K562 (cell line): ENCODE results near the gene CRYBG3. TPM values are rescaled to one million over a fixed set of nuclear protein-coding genes. Genes with fewer than 3 reads are reported as not detected.

Experiments
- ATAC-seq: fragments of 200-7000 bp; cut with Tn5 transposase; 3 replicates; pipeline ENCODE4 v1.9.1; 2020; ENCODE audit warnings: moderate library complexity
- BruUV-seq: library from RNA; stranded (reverse); fragments of 400-500 nt; replicated peaks from 2 replicates; lab custom pipeline; 2021; lab: Mats Ljungman, UMichigan
- CTCF ChIA-PET: fragments of 300-600 bp; formaldehyde crosslinking; extraction: SDS; loops from one replicate; lab custom pipeline; 2021; ENCODE audit warnings: low intra/inter-chr PET ratio; lab: Yijun Ruan, JAX
- POLR2A ChIA-PET: fragments of 300-600, 350-650 bp; sonication (Branson Sonifier 250); formaldehyde crosslinking; extraction: SDS; loops from one replicate; lab custom pipeline; 2021; ENCODE audit warnings: antibody characterized with exemption, inconsistent platforms; lab: Yijun Ruan, JAX
- DNase-seq, 4 experiments: peaks; one replicate each; pipeline versions ENCODE4 v3.0.0 to v3.0.0-alpha.2; 2011 to 2018; ENCODE audit warnings: low spot score in 3 of 4, mixed read lengths in 3 of 4; ENCODE audit errors: extremely low read depth in 1 of 4
- FAIRE-seq: peaks from 2 replicates; lab custom pipeline; 2011; peaks lifted over from hg19 to GRCh38; lab: Jason Lieb, UNC
- H2AFZ ChIP-seq: 2 replicates; pipeline ENCODE4 v1.6.0; 2011; ENCODE audit warnings: low read depth, low read length, control low read depth, inconsistent platforms
- H3K27ac ChIP-seq: fragments of 200-600 bp; 3 replicates; pipeline ENCODE4 v1.8.0; 2011; ENCODE audit warnings: low read depth, mild to moderate bottlenecking, control low read depth, inconsistent platforms, low read length, moderate library complexity, mixed read lengths; ENCODE audit errors: extremely low read depth
- H3K27me3 ChIP-seq, 2 experiments: fragments of 300-600 bp in 1 of 2; 2 replicates in 1 of 2; 3 replicates in 1 of 2; pipeline versions ENCODE4 v1.6.0 to v1.8.0; 2011; ENCODE audit warnings: inconsistent platforms in 2 of 2, low read length in 2 of 2, mild to moderate bottlenecking in 1 of 2, mixed read lengths in 1 of 2, moderate library complexity in 1 of 2; ENCODE audit not compliant: control insufficient read depth in 2 of 2, insufficient read depth in 2 of 2
- H3K36me3 ChIP-seq: fragments of 300-600 bp; 3 replicates; pipeline ENCODE4 v1.8.0; 2011; ENCODE audit warnings: mild to moderate bottlenecking, low read length, inconsistent platforms; ENCODE audit not compliant: control insufficient read depth, insufficient read depth
- H3K4me1 ChIP-seq, 2 experiments: fragments of 200-600 bp in 1 of 2; replicated peaks in 1 of 2; 2 replicates in 1 of 2; 3 replicates in 1 of 2; pipeline versions ENCODE4 v1.5.1 to v1.8.0; 2011; ENCODE audit warnings: inconsistent platforms in 2 of 2, low read length in 2 of 2, mild to moderate bottlenecking in 1 of 2, mixed read lengths in 1 of 2, moderate library complexity in 1 of 2; ENCODE audit not compliant: control insufficient read depth in 2 of 2, insufficient read depth in 2 of 2
- H3K4me2 ChIP-seq: 2 replicates; pipeline ENCODE4 v1.6.1; 2011; ENCODE audit warnings: low read length, control low read depth, inconsistent platforms, mixed read lengths; ENCODE audit not compliant: insufficient read depth
- H3K4me3 ChIP-seq: fragments of 200-600 bp; sonication (generic), shearing (Covaris generic); 2 replicates; pipeline ENCODE4 v1.5.1; 2016; ENCODE audit warnings: control low read depth, inconsistent platforms
- H3K79me2 ChIP-seq: fragments of 200-600 bp; 3 replicates; pipeline ENCODE4 v1.8.0; 2011; ENCODE audit warnings: low read length, inconsistent platforms; ENCODE audit not compliant: control insufficient read depth, insufficient read depth
- H3K9ac ChIP-seq, 2 experiments: 2 replicates each; pipeline versions ENCODE4 v1.6.0 to v1.6.1; 2011; ENCODE audit warnings: low read depth in 2 of 2, low read length in 2 of 2, control low read depth in 1 of 2, inconsistent platforms in 1 of 2, mild to moderate bottlenecking in 1 of 2, mixed read lengths in 1 of 2; ENCODE audit not compliant: insufficient read depth in 1 of 2
- H3K9me1 ChIP-seq: one replicate; pipeline ENCODE4 v1.6.0; 2011; ENCODE audit warnings: inconsistent platforms, mild to moderate bottlenecking, low read length, moderate library complexity; ENCODE audit not compliant: control insufficient read depth, insufficient read depth
- H3K9me3 ChIP-seq: replicated peaks from 2 replicates; pipeline ENCODE4 v1.5.1; 2011; ENCODE audit warnings: low read depth, low read length, inconsistent platforms; ENCODE audit not compliant: control insufficient read depth, insufficient read depth
- H4K20me1 ChIP-seq: replicated peaks from 2 replicates; pipeline ENCODE4 v1.6.1; 2011; ENCODE audit warnings: low read length, inconsistent platforms, mixed read lengths; ENCODE audit not compliant: control insufficient read depth, insufficient read depth
- CEBPG ChIP-seq, 3 experiments: fragments of 200-800 bp in 1 of 3; sonication (Bioruptor generic) in 1 of 3; sonication (generic) in 1 of 3; formaldehyde crosslinking in 1 of 3; IDR thresholded peaks in 2 of 3; conservative IDR thresholded peaks in 1 of 3; 2 replicates each; pipeline versions ENCODE4 v1.6.1 to v1.8.0; 2016 to 2022; ENCODE audit warnings: missing compliant biosample characterization in 2 of 3, missing genetic modification characterization in 2 of 3, mild to moderate bottlenecking in 1 of 3, missing genetic modification reagents in 1 of 3
- DMBX1 ChIP-seq: fragments of 250-450 bp; sonication (Bioruptor Pico); IDR thresholded peaks from 2 replicates; pipeline ENCODE4 v1.8.0; 2022; ENCODE audit warnings: inconsistent platforms, mild to moderate bottlenecking, moderate library complexity, borderline replicate concordance
- NBN ChIP-seq: fragments of 450-650 bp; IDR thresholded peaks from 2 replicates; pipeline ENCODE4 v1.6.1; 2016; ENCODE audit warnings: low read depth, mild to moderate bottlenecking
- PHB ChIP-seq: fragments of 250-450 bp; sonication (Bioruptor Pico); IDR thresholded peaks from 2 replicates; pipeline ENCODE4 v1.5.0; 2021
- RAD21 ChIP-seq, 2 experiments: fragments of 250-450 bp in 1 of 2; fragments of 450-650 bp in 1 of 2; sonication (Bioruptor Pico) in 1 of 2; formaldehyde crosslinking in 1 of 2; IDR thresholded peaks in 1 of 2; conservative IDR thresholded peaks in 1 of 2; 2 replicates each; pipeline versions ENCODE4 v1.4.0 to v1.8.0; 2020 to 2022; ENCODE audit warnings: mild to moderate bottlenecking in 2 of 2, moderate library complexity in 1 of 2
- RREB1 ChIP-seq: fragments of 250-450 bp; sonication (Bioruptor Pico); IDR thresholded peaks from 2 replicates; pipeline ENCODE4 v1.4.0; 2020
- ZBTB34 ChIP-seq: fragments of 250-450 bp; sonication (Bioruptor Pico); IDR thresholded peaks from 2 replicates; pipeline ENCODE4 v1.8.0; 2021; ENCODE audit warnings: mild to moderate bottlenecking, moderate library complexity
- ZKSCAN3 ChIP-seq: fragments of 250-450 bp; sonication (Bioruptor Pico); IDR thresholded peaks from 2 replicates; pipeline ENCODE4 v1.4.0; 2020
- ZNF395 ChIP-seq: fragments of 200-800 bp; sonication (Bioruptor generic); IDR thresholded peaks from 2 replicates; pipeline ENCODE4 v1.6.1; 2017; ENCODE audit warnings: missing genetic modification characterization, missing compliant biosample characterization
- WGBS: fragments of 100-300 bp; shearing (Covaris generic); methylation state at CpG from one replicate; pipeline ENCODE4 v1.1.6; 2016; ENCODE audit warnings: low coverage, mixed read lengths; ENCODE audit not compliant: insufficient coverage; ENCODE audit errors: missing lambda C conversion rate; 5-methylcytosine and 5-hydroxymethylcytosine counted together
- in situ Hi-C: fragments of 300-500 bp; cut with MboI; formaldehyde crosslinking; loops from 4 replicates; pipeline ENCODE4 v1.15.0; 2018; ENCODE audit warnings: inconsistent platforms, mixed read lengths
- intact Hi-C: fragments of 100-400 bp; cut with micrococcal nuclease; formaldehyde crosslinking; loops from 2 replicates; pipeline ENCODE4 v1.14.2; 2022
- polyA plus RNA-seq, 8 experiments: library from polyadenylated mRNA; depleted of rRNA in 4 of 8; stranded (reverse) in 5 of 8; unstranded in 3 of 8; fragments of >200 nt; fragmentation: Nextera tagmentation in 2 of 8; fragmentation: Illumina TruSeq in 1 of 8; extraction: Ambion mirVana in 2 of 8; extraction: Trizol in 1 of 8; gene quantifications; 2 replicates each; pipeline versions ENCODE4 v1.2.1 to v1.2.3, GENCODE V29; 2011 to 2014; ENCODE audit warnings: inconsistent platforms in 1 of 8, missing spikeins in 1 of 8
- total RNA-seq, 7 experiments: library from RNA; depleted of rRNA in 6 of 7; stranded (reverse); fragments of >200 nt in 6 of 7; fragmentation: Illumina TruSeq in 2 of 7; extraction: Trizol in 2 of 7; gene quantifications; 2 replicates each; pipeline versions ENCODE4 v1.2.1 to v1.2.3, GENCODE V29; 2011 to 2021; ENCODE audit warnings: low replicate concordance in 1 of 7
- TF ChIP-seq, protein P1 (sequence below): sonication (generic); formaldehyde crosslinking; IDR thresholded peaks from 2 replicates; pipeline ENCODE4 v1.8.1; 2023; ENCODE audit warnings: mild to moderate bottlenecking, missing genetic modification reagents

Gene CRYBG3
- total and polyA plus RNA-seq, 9 of the 15 experiments (the other 6 are each of a cell fraction or from before 2014, with no cell fraction given) = 0.08 to 0.72 (median 0.18) TPM

DNA sequence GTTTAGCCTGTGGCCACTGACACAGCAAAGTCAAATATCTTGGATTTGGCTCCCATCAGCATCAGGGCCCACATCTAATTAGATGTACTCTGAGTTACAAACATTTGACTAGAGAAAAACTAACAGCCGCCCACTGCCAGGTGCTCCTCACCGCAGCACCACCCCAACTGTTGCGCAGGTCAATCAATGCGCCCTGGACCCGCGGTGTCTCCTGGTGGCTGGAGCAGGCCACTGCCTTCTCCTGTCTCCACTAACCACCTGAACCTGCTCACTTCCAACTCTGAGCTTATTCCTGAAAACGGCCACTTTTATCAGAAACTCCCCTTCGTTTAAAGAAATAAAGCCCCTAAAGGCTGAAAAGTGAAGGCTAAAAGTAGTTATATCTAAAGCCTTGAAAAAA, 146.2 kb downstream of the CRYBG3 start:
- no peak overlapping the region for H3K4me2 ChIP-seq
- no TSS peak for BruUV-seq
- no peak overlapping the region for H3K9ac ChIP-seq
- no peaks in the 10 kb centered on the region for H3K9me1 ChIP-seq
- H3K36me3 ChIP-seq = peaks cover 20% of the 10 kb centered on the region; the same call in 1 of the 3 replicates
- no peak overlapping the region for H3K4me3 ChIP-seq
- in situ Hi-C loops (no loop called here), intact Hi-C loops (no loop called here)
- POLR2A ChIA-PET = interaction anchor here (1.0 kb wide), 1 partner anchor 9 kb away, joined by 3 read pairs; no protein-coding TSS in a partner anchor
- H3K27me3 ChIP-seq = no peaks in the 10 kb centered on the region
- H2AFZ ChIP-seq = no peak overlapping the region
- 87% methylated on average over 8 of the region's 8 CpGs for WGBS
- no peak for FAIRE-seq
- ATAC-seq = peak; percentile 46; the same call in 2 of the 3 replicates
- peaks cover 0 to 11% of the 10 kb centered on the region in 2 experiments; a peak in 4 of 5 replicates for H3K4me1 ChIP-seq
- H3K79me2 ChIP-seq = peaks cover 49% of the 10 kb centered on the region
- CTCF ChIA-PET = no interaction called here
- no peak overlapping the region for H3K27ac ChIP-seq
- no peaks in the 10 kb centered on the region for H3K9me3 ChIP-seq
- peak; percentile 12 to 20 (median 16) for DNase-seq
- no peaks in the 10 kb centered on the region for H4K20me1 ChIP-seq
- TF ChIP-seq RREB1 (no peak), ZKSCAN3 (no peak), ZNF395 (CRISPR knock-in tag) (no peak), RAD21 (CRISPR knock-in tag; conservative IDR thresholded peaks at IDR 0.05 in 1 of 2, IDR thresholded peaks at IDR 0.05 in 1 of 2) (peak in 1 of 2 experiments; percentile 47; a peak in 2 of 4 replicates), DMBX1 (no peak), ZBTB34 (CRISPR knock-in tag) (no peak), PHB (CRISPR knock-in tag) (no peak), NBN (no peak), CEBPG (CRISPR knock-in tag; IDR thresholded peaks at IDR 0.05) (no peak), CEBPG (tag; conservative IDR thresholded peaks at IDR 0.05 in 1 of 2, IDR thresholded peaks at IDR 0.05 in 1 of 2) (no peak)
- TF ChIP-seq, protein P1, sequence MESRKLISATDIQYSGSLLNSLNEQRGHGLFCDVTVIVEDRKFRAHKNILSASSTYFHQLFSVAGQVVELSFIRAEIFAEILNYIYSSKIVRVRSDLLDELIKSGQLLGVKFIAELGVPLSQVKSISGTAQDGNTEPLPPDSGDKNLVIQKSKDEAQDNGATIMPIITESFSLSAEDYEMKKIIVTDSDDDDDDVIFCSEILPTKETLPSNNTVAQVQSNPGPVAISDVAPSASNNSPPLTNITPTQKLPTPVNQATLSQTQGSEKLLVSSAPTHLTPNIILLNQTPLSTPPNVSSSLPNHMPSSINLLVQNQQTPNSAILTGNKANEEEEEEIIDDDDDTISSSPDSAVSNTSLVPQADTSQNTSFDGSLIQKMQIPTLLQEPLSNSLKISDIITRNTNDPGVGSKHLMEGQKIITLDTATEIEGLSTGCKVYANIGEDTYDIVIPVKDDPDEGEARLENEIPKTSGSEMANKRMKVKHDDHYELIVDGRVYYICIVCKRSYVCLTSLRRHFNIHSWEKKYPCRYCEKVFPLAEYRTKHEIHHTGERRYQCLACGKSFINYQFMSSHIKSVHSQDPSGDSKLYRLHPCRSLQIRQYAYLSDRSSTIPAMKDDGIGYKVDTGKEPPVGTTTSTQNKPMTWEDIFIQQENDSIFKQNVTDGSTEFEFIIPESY (CRISPR knock-in tag) = peak; percentile 99
